ENCODE results near the gene CD300LF.

Gene CD300LF

GRCh38 chr17:74712756-74713155, at the start of gene CD300LF:
CD300LF (minus strand) TSS chr17:74712923; CDS start chr17:74712866, 57 bp downstream.
- Mint-ChIP-seq H3K4me3 (peak within 1 kb of the TSS; percentile 53), H3K4me1 (peaks cover 23% of the 10 kb centered on the region), H3K27ac (peak within 1 kb of the TSS; percentile 36), H3K27me3 (peaks cover 2% of the 10 kb centered on the region), H3K9me3 (no peaks in the 10 kb centered on the region), H3K36me3 (no peaks in the 10 kb centered on the region)
- no peak for DNase-seq (ENCODE audit: low spot score in 2 of 2)
- peak; percentile 82 for ATAC-seq (ENCODE audit: low read depth)

- ATAC-seq (ENCODE audit: low read depth) (no peak), DNase-seq (ENCODE audit: low spot score in 2 of 2) (no peak)
- Mint-ChIP-seq H3K4me1 (peaks cover 29% of the 10 kb centered on the region), H3K27me3 (no peaks in the 10 kb centered on the region), H3K27ac (no peak overlapping the region), H3K9me3 (no peaks in the 10 kb centered on the region), H3K36me3 (peaks cover 2% of the 10 kb centered on the region), H3K4me3 (no peak overlapping the region)
Observed at GRCh38 chr17:74761931-74762330, 49.2 kb upstream of the CD300LF start.

GRCh38 chr17:74761419-74761818, 48.7 kb upstream of the CD300LF start:
- no peak for DNase-seq (ENCODE audit: low spot score in 2 of 2)
- no peak for ATAC-seq (ENCODE audit: low read depth)
- no peaks in the 10 kb centered on the region for H3K27me3 Mint-ChIP-seq
- no peaks in the 10 kb centered on the region for H3K36me3 Mint-ChIP-seq
- no peak overlapping the region for H3K4me3 Mint-ChIP-seq
- H3K4me1 Mint-ChIP-seq, result peaks cover 31% of the 10 kb centered on the region
- no peak overlapping the region for H3K27ac Mint-ChIP-seq
- H3K9me3 Mint-ChIP-seq, result no peaks in the 10 kb centered on the region

GRCh38 chr17:74760404-74761105, 47.8 kb upstream of the CD300LF start:
- ATAC-seq (ENCODE audit: low read depth), result no peak
- H3K4me1 Mint-ChIP-seq, result peaks cover 31% of the 10 kb centered on the region
- H3K36me3 Mint-ChIP-seq, result no peaks in the 10 kb centered on the region
- H3K9me3 Mint-ChIP-seq, result no peaks in the 10 kb centered on the region
- no peaks in the 10 kb centered on the region for H3K27me3 Mint-ChIP-seq
- no peak for DNase-seq (ENCODE audit: low spot score in 2 of 2)
- H3K27ac Mint-ChIP-seq, result no peak overlapping the region
- H3K4me3 Mint-ChIP-seq, result no peak overlapping the region

- Mint-ChIP-seq H3K4me1 (peaks cover 34% of the 10 kb centered on the region), H3K4me3 (no peak overlapping the region), H3K27ac (no peak overlapping the region), H3K9me3 (no peaks in the 10 kb centered on the region), H3K36me3 (no peaks in the 10 kb centered on the region), H3K27me3 (no peaks in the 10 kb centered on the region)
- ATAC-seq (ENCODE audit: low read depth) (no peak), DNase-seq (ENCODE audit: low spot score in 2 of 2) (no peak)
Observed at GRCh38 chr17:74759941-74760340, 47.2 kb upstream of the CD300LF start.

GRCh38 chr17:74759243-74759801, 46.6 kb upstream of the CD300LF start:
- H3K4me3 Mint-ChIP-seq, result peak overlapping the region; percentile 63
- peak; percentile 86 for ATAC-seq (ENCODE audit: low read depth)
- no peaks in the 10 kb centered on the region for H3K27me3 Mint-ChIP-seq
- no peaks in the 10 kb centered on the region for H3K36me3 Mint-ChIP-seq
- DNase-seq (ENCODE audit: low spot score in 2 of 2), result no peak
- peaks cover 34% of the 10 kb centered on the region for H3K4me1 Mint-ChIP-seq
- H3K27ac Mint-ChIP-seq, result peak overlapping the region; percentile 50
- H3K9me3 Mint-ChIP-seq, result no peaks in the 10 kb centered on the region

- H3K27me3 Mint-ChIP-seq, result no peaks in the 10 kb centered on the region
- H3K9me3 Mint-ChIP-seq, result no peaks in the 10 kb centered on the region
- ATAC-seq (ENCODE audit: low read depth), result peak; percentile 50
- H3K4me1 Mint-ChIP-seq, result peaks cover 36% of the 10 kb centered on the region
- H3K27ac Mint-ChIP-seq, result peak overlapping the region; percentile 50
- H3K36me3 Mint-ChIP-seq, result no peaks in the 10 kb centered on the region
- DNase-seq (ENCODE audit: low spot score in 2 of 2), result no peak
- H3K4me3 Mint-ChIP-seq, result peak overlapping the region; percentile 63
Observed at GRCh38 chr17:74758848-74759168, 46.1 kb upstream of the CD300LF start.

- DNase-seq (ENCODE audit: low spot score in 2 of 2), result no peak
- Mint-ChIP-seq H3K27me3 (no peaks in the 10 kb centered on the region), H3K36me3 (no peaks in the 10 kb centered on the region)
Observed at GRCh38 chr17:74757931-74758847, 45.5 kb upstream of the CD300LF start.

GRCh38 chr17:74757502-74757901, 44.8 kb upstream of the CD300LF start:
- Mint-ChIP-seq H3K27me3 (no peaks in the 10 kb centered on the region), H3K36me3 (peaks cover 2% of the 10 kb centered on the region), H3K9me3 (no peaks in the 10 kb centered on the region), H3K27ac (no peak overlapping the region), H3K4me3 (no peak overlapping the region), H3K4me1 (peaks cover 44% of the 10 kb centered on the region)
- no peak for DNase-seq (ENCODE audit: low spot score in 2 of 2)
- no peak for ATAC-seq (ENCODE audit: low read depth)

More at GRCh38 chr17:74757931-74758847, 45.5 kb upstream of the CD300LF start:
- ATAC-seq (ENCODE audit: low read depth), result no peak
- Mint-ChIP-seq H3K27ac (peak overlapping the region; percentile 50), H3K4me1 (peaks cover 40% of the 10 kb centered on the region), H3K4me3 (peak overlapping the region; percentile 63), H3K9me3 (no peaks in the 10 kb centered on the region)

- H3K4me3 Mint-ChIP-seq, result no peak overlapping the region
- peaks cover 48% of the 10 kb centered on the region for H3K4me1 Mint-ChIP-seq
- H3K9me3 Mint-ChIP-seq, result no peaks in the 10 kb centered on the region
- H3K27ac Mint-ChIP-seq, result no peak overlapping the region
- ATAC-seq (ENCODE audit: low read depth) (no peak), DNase-seq (ENCODE audit: low spot score in 2 of 2) (no peak)
- H3K27me3 Mint-ChIP-seq, result no peaks in the 10 kb centered on the region
- peaks cover 4% of the 10 kb centered on the region for H3K36me3 Mint-ChIP-seq
Observed at GRCh38 chr17:74756891-74757290, 44.2 kb upstream of the CD300LF start.

GRCh38 chr17:74755533-74755932, 42.8 kb upstream of the CD300LF start:
- DNase-seq (ENCODE audit: low spot score in 2 of 2) (no peak), ATAC-seq (ENCODE audit: low read depth) (no peak)
- peaks cover 56% of the 10 kb centered on the region for H3K4me1 Mint-ChIP-seq
- no peak overlapping the region for H3K27ac Mint-ChIP-seq
- no peaks in the 10 kb centered on the region for H3K9me3 Mint-ChIP-seq
- no peaks in the 10 kb centered on the region for H3K27me3 Mint-ChIP-seq
- no peak overlapping the region for H3K4me3 Mint-ChIP-seq
- H3K36me3 Mint-ChIP-seq, result peaks cover 8% of the 10 kb centered on the region

- Mint-ChIP-seq H3K4me1 (peaks cover 61% of the 10 kb centered on the region), H3K27me3 (no peaks in the 10 kb centered on the region), H3K27ac (no peak overlapping the region), H3K4me3 (no peak overlapping the region), H3K36me3 (peaks cover 8% of the 10 kb centered on the region), H3K9me3 (no peaks in the 10 kb centered on the region)
- ATAC-seq (ENCODE audit: low read depth) (no peak), DNase-seq (ENCODE audit: low spot score in 2 of 2) (no peak)
Observed at GRCh38 chr17:74754832-74755231, 42.1 kb upstream of the CD300LF start.

GRCh38 chr17:74752822-74753401, 40.2 kb upstream of the CD300LF start:
- ATAC-seq (ENCODE audit: low read depth) (no peak), DNase-seq (ENCODE audit: low spot score in 2 of 2) (no peak)
- Mint-ChIP-seq H3K27ac (no peak overlapping the region), H3K4me1 (peaks cover 48% of the 10 kb centered on the region), H3K27me3 (no peaks in the 10 kb centered on the region), H3K36me3 (peaks cover 8% of the 10 kb centered on the region), H3K9me3 (no peaks in the 10 kb centered on the region), H3K4me3 (no peak overlapping the region)

GRCh38 chr17:74752415-74752814, 39.7 kb upstream of the CD300LF start:
- Mint-ChIP-seq H3K9me3 (no peaks in the 10 kb centered on the region), H3K27ac (peak overlapping the region; percentile 12), H3K27me3 (no peaks in the 10 kb centered on the region), H3K4me1 (peaks cover 45% of the 10 kb centered on the region), H3K36me3 (peaks cover 8% of the 10 kb centered on the region), H3K4me3 (peak overlapping the region; percentile 4)
- DNase-seq (ENCODE audit: low spot score in 2 of 2) (no peak), ATAC-seq (ENCODE audit: low read depth) (no peak)

Measured in memory B cell (primary cell).